ENCODE data around the gene MPHOSPH9. TPM values are rescaled to one million over a fixed set of nuclear protein-coding genes. Genes with fewer than 3 reads are reported as not detected.

Gene MPHOSPH9, protein sequence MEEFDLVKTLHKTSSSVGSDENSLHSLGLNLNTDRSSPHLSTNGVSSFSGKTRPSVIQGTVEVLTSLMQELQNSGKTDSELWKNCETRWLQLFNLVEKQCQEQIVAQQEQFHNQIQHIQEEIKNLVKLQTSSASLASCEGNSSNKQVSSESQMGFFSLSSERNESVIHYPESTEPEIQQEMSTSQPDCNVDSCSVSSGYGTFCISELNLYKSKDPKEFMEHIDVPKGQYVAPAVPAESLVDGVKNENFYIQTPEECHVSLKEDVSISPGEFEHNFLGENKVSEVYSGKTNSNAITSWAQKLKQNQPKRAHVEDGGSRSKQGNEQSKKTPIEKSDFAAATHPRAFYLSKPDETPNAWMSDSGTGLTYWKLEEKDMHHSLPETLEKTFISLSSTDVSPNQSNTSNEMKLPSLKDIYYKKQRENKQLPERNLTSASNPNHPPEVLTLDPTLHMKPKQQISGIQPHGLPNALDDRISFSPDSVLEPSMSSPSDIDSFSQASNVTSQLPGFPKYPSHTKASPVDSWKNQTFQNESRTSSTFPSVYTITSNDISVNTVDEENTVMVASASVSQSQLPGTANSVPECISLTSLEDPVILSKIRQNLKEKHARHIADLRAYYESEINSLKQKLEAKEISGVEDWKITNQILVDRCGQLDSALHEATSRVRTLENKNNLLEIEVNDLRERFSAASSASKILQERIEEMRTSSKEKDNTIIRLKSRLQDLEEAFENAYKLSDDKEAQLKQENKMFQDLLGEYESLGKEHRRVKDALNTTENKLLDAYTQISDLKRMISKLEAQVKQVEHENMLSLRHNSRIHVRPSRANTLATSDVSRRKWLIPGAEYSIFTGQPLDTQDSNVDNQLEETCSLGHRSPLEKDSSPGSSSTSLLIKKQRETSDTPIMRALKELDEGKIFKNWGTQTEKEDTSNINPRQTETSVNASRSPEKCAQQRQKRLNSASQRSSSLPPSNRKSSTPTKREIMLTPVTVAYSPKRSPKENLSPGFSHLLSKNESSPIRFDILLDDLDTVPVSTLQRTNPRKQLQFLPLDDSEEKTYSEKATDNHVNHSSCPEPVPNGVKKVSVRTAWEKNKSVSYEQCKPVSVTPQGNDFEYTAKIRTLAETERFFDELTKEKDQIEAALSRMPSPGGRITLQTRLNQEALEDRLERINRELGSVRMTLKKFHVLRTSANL
- total RNA-seq, result 28.5 and 31.1 TPM in 2 replicates

GRCh38 chr12:123232807-123233504 lies at the start of gene MPHOSPH9, which contains the start of gene MTRFR:
MPHOSPH9 (minus strand) TSS chr12:123233141; CDS start chr12:123230364, 2,777 bp downstream.
MTRFR (plus strand) TSS chr12:123233436; CDS start chr12:123253675, 20,239 bp downstream.

DNA sequence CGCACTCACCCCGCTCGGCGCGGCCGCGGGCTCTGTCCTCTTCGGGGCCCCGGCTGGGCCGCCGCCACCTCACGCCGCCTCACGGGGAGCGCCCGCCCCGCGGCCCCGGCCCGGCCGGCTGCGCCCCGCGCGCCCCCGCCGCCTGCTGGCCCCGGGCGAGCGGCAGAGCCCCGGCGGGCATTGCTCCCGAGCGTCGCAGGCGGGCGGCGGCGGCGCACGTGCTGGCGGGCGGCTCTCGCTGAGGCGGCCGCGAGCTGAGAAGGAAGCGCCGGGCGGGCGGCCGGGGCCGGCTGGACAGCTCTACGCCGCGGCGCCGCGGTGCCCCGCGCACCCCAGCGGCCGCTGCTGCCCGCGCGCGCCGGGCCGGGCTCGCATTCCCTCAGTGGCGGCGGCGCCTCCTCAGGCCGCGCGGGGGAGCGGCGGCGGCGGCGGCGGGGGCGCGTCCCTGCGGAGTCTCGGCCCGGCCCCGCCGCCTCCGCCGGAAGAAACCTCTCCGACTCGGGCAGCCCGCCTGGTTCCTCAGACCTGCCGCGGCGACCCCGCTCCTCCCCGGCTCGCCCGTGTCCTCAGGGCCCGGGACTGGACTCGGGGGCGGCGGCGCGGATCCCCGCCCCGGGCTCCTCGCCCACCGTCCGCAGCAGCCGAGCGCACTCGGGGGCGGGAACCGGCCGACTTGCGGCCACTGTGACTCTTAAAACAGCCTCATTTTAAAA lies 82.0 kb downstream of the MPHOSPH9 start, which contains the start of gene PITPNM2:
TSS of gene PITPNM2 (minus strand) at position 347 of the 713 bp plus-strand sequence. CDS start 116,500 bp downstream, outside the sequence.

Other genes with a start within 250 kb of the MPHOSPH9 start
- gene PITPNM2, start 82.1 kb downstream of the MPHOSPH9 start, total RNA-seq, result 3.5 and 4.6 TPM in 2 replicates
- gene MTRFR, start 295 bp upstream of the MPHOSPH9 start, total RNA-seq, result 9.9 and 13.5 TPM in 2 replicates
- gene CDK2AP1, start 38.7 kb upstream of the MPHOSPH9 start, total RNA-seq, result 149 and 157 TPM in 2 replicates
- gene SBNO1, start 131.7 kb upstream of the MPHOSPH9 start, total RNA-seq, result 15.4 and 23.0 TPM in 2 replicates
- 36.1 and 40.3 TPM in 2 replicates for gene KMT5A, start 151.0 kb upstream of the MPHOSPH9 start, total RNA-seq
- 5.7 and 6.8 TPM in 2 replicates for gene RILPL2, start 203.5 kb upstream of the MPHOSPH9 start, total RNA-seq
- gene SNRNP35, start 225.0 kb upstream of the MPHOSPH9 start, total RNA-seq, result 11.5 and 11.6 TPM in 2 replicates

All from smooth muscle cell of bladder (primary cell).